HCT116 (cell line): ENCODE measurements around the gene TEX13A. TPM values are rescaled to one million over a fixed set of nuclear protein-coding genes. Genes with fewer than 3 reads are reported as not detected.

Experiments used
- ATAC-seq: fragments of 200-7000 bp; cut with Tn5 transposase; 2 replicates; pipeline ENCODE4 v1.9.1; 2020; ENCODE audit warnings: mild to moderate bottlenecking, moderate library complexity
- BruUV-seq: library from RNA; stranded (reverse); fragments of 400-500 nt; replicated peaks from 2 replicates; lab custom pipeline; 2021; lab: Mats Ljungman, UMichigan
- CTCF ChIA-PET: fragments of 300-600 bp; sonication (Branson Sonifier 250); formaldehyde crosslinking; loops from one replicate; lab custom pipeline; 2021; ENCODE audit warnings: antibody characterized with exemption; lab: Charles Lee
- POLR2A ChIA-PET: fragments of 300-600, 350-600 bp; sonication (Branson Sonifier 250); formaldehyde crosslinking; loops from one replicate; lab custom pipeline; 2021; ENCODE audit warnings: antibody characterized with exemption; lab: Charles Lee
- RAD21 ChIA-PET, 2 experiments: fragments of 300-600 bp; sonication (Branson Sonifier 250); formaldehyde crosslinking; loops; one replicate each; lab custom pipeline; 2023; ENCODE audit warnings: low total read pairs in 2 of 2; ENCODE audit not compliant: uncharacterized antibody in 2 of 2, unreplicated experiment in 2 of 2, low non-redundant PET in 1 of 2; lab: Charles Lee
- DNase-seq: peaks from one replicate; pipeline ENCODE4 v3.0.0-alpha.2; 2010; ENCODE audit warnings: low read depth, low spot score
- H2AFZ ChIP-seq: fragments of 200-600 bp; shearing (Covaris generic), sonication (generic); 2 replicates; pipeline ENCODE4 v1.6.1; 2017; ENCODE audit warnings: low read depth, mixed run types, mixed read lengths, antibody characterized with exemption, low read length; ENCODE audit not compliant: poor library complexity, severe bottlenecking
- H3K27ac ChIP-seq: 2 replicates; pipeline ENCODE4 v1.5.1; 2012; ENCODE audit warnings: low read depth, low read length
- H3K27me3 ChIP-seq: fragments of 200-600 bp; sonication (generic); 2 replicates; pipeline ENCODE4 v1.6.1; 2016; ENCODE audit warnings: mixed run types, low read length, mixed read lengths; ENCODE audit not compliant: insufficient read depth
- H3K36me3 ChIP-seq, 2 experiments: fragments of 200-500 bp in 1 of 2; fragments of 200-600 bp in 1 of 2; sonication (Bioruptor generic) in 1 of 2; sonication (generic) in 1 of 2; 2 replicates each; pipeline versions ENCODE4 v1.5.1 to v1.6.1; 2014 to 2016; ENCODE audit warnings: low read length in 2 of 2, inconsistent platforms in 1 of 2, mixed read lengths in 1 of 2, mixed run types in 1 of 2; ENCODE audit not compliant: insufficient read depth in 2 of 2, control insufficient read depth in 1 of 2
- H3K4me1 ChIP-seq, 2 experiments: fragments of 200-600 bp in 1 of 2; sonication (generic) in 1 of 2; 2 replicates each; pipeline versions ENCODE4 v1.5.1 to v1.6.1; 2012 to 2017; ENCODE audit warnings: low read length in 2 of 2, inconsistent platforms in 1 of 2, mild to moderate bottlenecking in 1 of 2, mixed read lengths in 1 of 2, mixed run types in 1 of 2, moderate library complexity in 1 of 2; ENCODE audit not compliant: insufficient read depth in 2 of 2, control insufficient read depth in 1 of 2
- H3K4me2 ChIP-seq: fragments of 200-600 bp; sonication (generic); 2 replicates; pipeline ENCODE4 v1.6.1; 2017; ENCODE audit warnings: mixed run types, low read length, mixed read lengths
- H3K4me3 ChIP-seq, 2 experiments: fragments of 200-600 bp in 1 of 2; sonication (generic) in 1 of 2; replicated peaks in 1 of 2; 2 replicates each; pipeline ENCODE4 v1.5.1; 2011 to 2016; ENCODE audit warnings: low read length in 2 of 2, control low read depth in 1 of 2, low read depth in 1 of 2, mild to moderate bottlenecking in 1 of 2, mixed read lengths in 1 of 2, mixed run types in 1 of 2
- H3K79me2 ChIP-seq: fragments of 200-600 bp; sonication (generic); 2 replicates; pipeline ENCODE4 v1.6.1; 2017; ENCODE audit warnings: mild to moderate bottlenecking, mixed run types, low read length, moderate library complexity, mixed read lengths; ENCODE audit not compliant: insufficient read depth
- H3K9ac ChIP-seq: fragments of 200-600 bp; sonication (generic); 2 replicates; pipeline ENCODE4 v1.6.1; 2016; ENCODE audit warnings: low read length, mixed read lengths
- H3K9me2 ChIP-seq: fragments of 200-600 bp; sonication (generic), shearing (Covaris generic); 2 replicates; pipeline ENCODE4 v1.6.1; 2017; ENCODE audit warnings: mixed run types, mild to moderate bottlenecking, moderate library complexity; ENCODE audit not compliant: insufficient read depth
- H3K9me3 ChIP-seq, 2 experiments: fragments of 200-500 bp in 1 of 2; fragments of 200-600 bp in 1 of 2; sonication (Bioruptor generic) in 1 of 2; sonication (generic) in 1 of 2; 2 replicates each; pipeline ENCODE4 v1.6.1; 2014 to 2017; ENCODE audit warnings: low read length in 2 of 2, mixed read lengths in 2 of 2, inconsistent platforms in 1 of 2, low read depth in 1 of 2, mild to moderate bottlenecking in 1 of 2, mixed run types in 1 of 2, moderate library complexity in 1 of 2; ENCODE audit not compliant: control insufficient read depth in 1 of 2, insufficient read depth in 1 of 2
- H4K20me1 ChIP-seq: fragments of 200-600 bp; sonication (generic), shearing (Covaris generic); 2 replicates; pipeline ENCODE4 v1.6.1; 2017; ENCODE audit warnings: mixed run types, mild to moderate bottlenecking, moderate library complexity; ENCODE audit not compliant: insufficient read depth
- CEBPB ChIP-seq: IDR thresholded peaks from 2 replicates; pipeline ENCODE4 v1.6.1; 2012; ENCODE audit warnings: low read depth
- EZH2 ChIP-seq: fragments of 200-600 bp; sonication (generic); IDR thresholded peaks from 2 replicates; pipeline ENCODE4 v1.6.1; 2017; ENCODE audit warnings: antibody characterized with exemption, mixed run types
- EZH2phosphoT487 ChIP-seq: fragments of 200-600 bp; IDR thresholded peaks from 2 replicates; pipeline ENCODE4 v1.6.1; 2018; ENCODE audit warnings: antibody characterized with exemption, borderline replicate concordance
- JUND ChIP-seq: IDR thresholded peaks from 2 replicates; pipeline ENCODE4 v1.6.1; 2012
- POLR2AphosphoS5 ChIP-seq: IDR thresholded peaks from 2 replicates; pipeline ENCODE4 v1.6.1; 2011; ENCODE audit warnings: mild to moderate bottlenecking, low read depth, low read length, moderate library complexity
- RAD21 ChIP-seq: IDR thresholded peaks from 2 replicates; pipeline ENCODE4 v1.6.1; 2012; ENCODE audit warnings: low read depth, mild to moderate bottlenecking
- SIN3A ChIP-seq: IDR thresholded peaks from 2 replicates; pipeline ENCODE4 v1.6.1; 2012; ENCODE audit warnings: low read depth
- SRF ChIP-seq: IDR thresholded peaks from 2 replicates; pipeline ENCODE4 v1.6.1; 2012; ENCODE audit warnings: low read depth
- ZBTB33 ChIP-seq: IDR thresholded peaks from 2 replicates; pipeline ENCODE4 v1.6.1; 2011; ENCODE audit warnings: mild to moderate bottlenecking, low read length, moderate library complexity; ENCODE audit not compliant: insufficient replicate concordance; ENCODE audit errors: extremely low read depth
- intact Hi-C: fragments of 100-400 bp; cut with micrococcal nuclease; formaldehyde crosslinking; loops from 2 replicates; pipeline ENCODE4 v1.10.0; 2022
- total RNA-seq: library from RNA; stranded (reverse); gene quantifications from one replicate; pipeline ENCODE4 v1.2.1, GENCODE V29; 2021; ENCODE audit not compliant: unreplicated experiment

TEX13A gene
- total RNA-seq, 1 experiment from 2014 or later: not detected

GRCh38 chrX:105265093-105265492, 44.6 kb upstream of the TEX13A start (continued):
- no peak for TF ChIP-seq SIN3A

GRCh38 chrX:105263801-105264200, 43.3 kb upstream of the TEX13A start:
- no peak overlapping the region for H3K4me2 ChIP-seq
- POLR2A ChIA-PET: no interaction called here
- no peaks in the 10 kb centered on the region for H4K20me1 ChIP-seq
- CTCF ChIA-PET: no interaction called here
- TF ChIP-seq POLR2AphosphoS5: no peak
- no peak for TF ChIP-seq SIN3A
- TF ChIP-seq JUND: no peak
- no peak for TF ChIP-seq ZBTB33
- no peak for TF ChIP-seq EZH2phosphoT487
- no peak for TF ChIP-seq EZH2
- TF ChIP-seq CEBPB: no peak
- TF ChIP-seq RAD21: no peak
- TF ChIP-seq SRF: no peak
- DNase-seq: no peak
- H3K27me3 ChIP-seq: no peaks in the 10 kb centered on the region
- no peaks in the 10 kb centered on the region for H3K36me3 ChIP-seq
- no peak overlapping the region for H2AFZ ChIP-seq
- intact Hi-C loops: no loop called here
- H3K9me2 ChIP-seq: no peaks in the 10 kb centered on the region
- H3K27ac ChIP-seq: no peak overlapping the region
- no peak overlapping the region for H3K4me3 ChIP-seq
- H3K9ac ChIP-seq: no peak overlapping the region
- no peaks in the 10 kb centered on the region for H3K9me3 ChIP-seq
- no peaks in the 10 kb centered on the region for H3K4me1 ChIP-seq
- no TSS peak for BruUV-seq
- RAD21 ChIA-PET: no interaction called here
- H3K79me2 ChIP-seq: no peaks in the 10 kb centered on the region
- no peak for ATAC-seq
